WTC11 (cell line): ENCODE data around the gene SSU72. TPM values are rescaled to one million over a fixed set of nuclear protein-coding genes. Genes with fewer than 3 reads are reported as not detected.

Experiments
- ATAC-seq: fragments of 200-7000 bp; cut with Tn5 transposase; 2 replicates; pipeline ENCODE4 v1.10.0; 2021; ENCODE audit warnings: mild to moderate bottlenecking, moderate library complexity
- CTCF ChIA-PET: fragments of 300-600 bp; sonication (Branson Sonifier 250); formaldehyde crosslinking; loops from one replicate; lab custom pipeline; 2021; ENCODE audit warnings: antibody characterized with exemption; lab: Charles Lee
- POLR2A ChIA-PET: fragments of 350-600 bp; sonication (Branson Sonifier 250); formaldehyde crosslinking; loops from one replicate; lab custom pipeline; 2021; ENCODE audit warnings: antibody characterized with exemption; lab: Charles Lee
- DNase-seq: peaks from one replicate; pipeline ENCODE4 v3.0.0; 2021; ENCODE audit warnings: low spot score
- H3K27ac Mint-ChIP-seq: 2 replicates; pipeline ENCODE4 v1.8.0; 2021; ENCODE audit warnings: mixed read lengths
- H3K27me3 Mint-ChIP-seq: 2 replicates; pipeline ENCODE4 v1.8.0; 2021; ENCODE audit warnings: low read depth, mild to moderate bottlenecking, moderate library complexity, mixed read lengths
- H3K36me3 Mint-ChIP-seq: 2 replicates; pipeline ENCODE4 v1.8.0; 2021; ENCODE audit warnings: mixed read lengths
- H3K4me1 Mint-ChIP-seq: 2 replicates; pipeline ENCODE4 v1.8.0; 2022; ENCODE audit warnings: mixed read lengths
- H3K4me3 Mint-ChIP-seq: 2 replicates; pipeline ENCODE4 v1.8.0; 2021; ENCODE audit warnings: mild to moderate bottlenecking, moderate library complexity, mixed read lengths
- H3K9me3 Mint-ChIP-seq: 2 replicates; pipeline ENCODE4 v1.8.0; 2021; ENCODE audit warnings: mixed read lengths
- CBFB ChIP-seq: sonication (generic); formaldehyde crosslinking; IDR thresholded peaks from 2 replicates; pipeline ENCODE4 v1.8.1; 2022; ENCODE audit warnings: mild to moderate bottlenecking, low read depth, missing genetic modification reagents
- FOXK1 ChIP-seq: sonication (generic); formaldehyde crosslinking; IDR thresholded peaks from 2 replicates; pipeline ENCODE4 v1.8.0; 2022; ENCODE audit warnings: mild to moderate bottlenecking, moderate library complexity, missing genetic modification reagents
- JAZF1 ChIP-seq: fragments of 250-450 bp; sonication (Bioruptor Pico); IDR thresholded peaks from 2 replicates; pipeline ENCODE4 v1.9.0; 2021; ENCODE audit warnings: moderate library complexity, mild to moderate bottlenecking, inconsistent platforms
- JUN ChIP-seq: sonication (generic); formaldehyde crosslinking; IDR thresholded peaks from 2 replicates; pipeline ENCODE4 v1.8.0; 2023; ENCODE audit warnings: mild to moderate bottlenecking, missing genetic modification reagents
- NFE2L1 ChIP-seq: sonication (generic); formaldehyde crosslinking; IDR thresholded peaks from 2 replicates; pipeline ENCODE4 v1.8.1; 2023; ENCODE audit warnings: missing genetic modification reagents
- NR1H2 ChIP-seq: sonication (generic); formaldehyde crosslinking; IDR thresholded peaks from 2 replicates; pipeline ENCODE4 v1.9.0; 2021; ENCODE audit warnings: mild to moderate bottlenecking, moderate library complexity, missing genetic modification reagents
- OVOL2 ChIP-seq: fragments of 250-450 bp; sonication (Bioruptor Pico); IDR thresholded peaks from 2 replicates; pipeline ENCODE4 v1.9.0; 2021; ENCODE audit warnings: mild to moderate bottlenecking, borderline replicate concordance
- SMAD4 ChIP-seq: sonication (generic); formaldehyde crosslinking; IDR thresholded peaks from 2 replicates; pipeline ENCODE4 v1.8.0; 2022; ENCODE audit warnings: mild to moderate bottlenecking, missing genetic modification reagents
- TEAD1 ChIP-seq: sonication (generic); formaldehyde crosslinking; IDR thresholded peaks from 2 replicates; pipeline ENCODE4 v1.8.0; 2022; ENCODE audit warnings: mild to moderate bottlenecking, missing genetic modification reagents
- ZNF121 ChIP-seq: sonication (generic); formaldehyde crosslinking; IDR thresholded peaks from 2 replicates; pipeline ENCODE4 v1.8.0; 2023; ENCODE audit warnings: missing genetic modification reagents
- ZNF317 ChIP-seq: sonication (generic); formaldehyde crosslinking; IDR thresholded peaks from 2 replicates; pipeline ENCODE4 v1.8.1; 2023; ENCODE audit warnings: low read depth, mild to moderate bottlenecking, moderate library complexity, missing genetic modification reagents, borderline replicate concordance
- total RNA-seq: library from RNA; stranded (reverse); gene quantifications from 3 replicates; pipeline ENCODE4 v1.2.3, GENCODE V29; 2021
- TF ChIP-seq, protein P1 (sequence below): sonication (generic); formaldehyde crosslinking; IDR thresholded peaks from 2 replicates; pipeline ENCODE4 v1.8.1; 2023; ENCODE audit warnings: mild to moderate bottlenecking, missing genetic modification reagents, moderate library complexity
- TF ChIP-seq, protein P2 (sequence below): sonication (generic); formaldehyde crosslinking; IDR thresholded peaks from 2 replicates; pipeline ENCODE4 v1.8.0; 2022; ENCODE audit warnings: mild to moderate bottlenecking, missing genetic modification reagents
- TF ChIP-seq, protein P3 (sequence below): sonication (generic); formaldehyde crosslinking; IDR thresholded peaks from 2 replicates; pipeline ENCODE4 v1.8.1; 2022; ENCODE audit warnings: low read depth, missing genetic modification reagents, borderline replicate concordance
- TF ChIP-seq, protein P4 (sequence below): sonication (generic); formaldehyde crosslinking; IDR thresholded peaks from 2 replicates; pipeline ENCODE4 v1.8.1; 2022; ENCODE audit warnings: low read depth, mild to moderate bottlenecking, moderate library complexity, missing genetic modification reagents, borderline replicate concordance
- TF ChIP-seq, protein P5 (sequence below): sonication (generic); formaldehyde crosslinking; IDR thresholded peaks from 2 replicates; pipeline ENCODE4 v1.8.1; 2023; ENCODE audit warnings: mild to moderate bottlenecking, missing genetic modification reagents
- TF ChIP-seq, protein P6 (sequence below): fragments of 250-450 bp; sonication (Bioruptor Pico); conservative IDR thresholded peaks from 2 replicates; pipeline ENCODE4 v1.9.0; 2021; ENCODE audit warnings: mild to moderate bottlenecking
- TF ChIP-seq, protein P7 (sequence below): sonication (generic); formaldehyde crosslinking; IDR thresholded peaks from 2 replicates; pipeline ENCODE4 v1.8.0; 2022; ENCODE audit warnings: missing genetic modification reagents

The SSU72 gene
- total RNA-seq, 1 experiment from 2014 or later = 158 TPM

DNA sequence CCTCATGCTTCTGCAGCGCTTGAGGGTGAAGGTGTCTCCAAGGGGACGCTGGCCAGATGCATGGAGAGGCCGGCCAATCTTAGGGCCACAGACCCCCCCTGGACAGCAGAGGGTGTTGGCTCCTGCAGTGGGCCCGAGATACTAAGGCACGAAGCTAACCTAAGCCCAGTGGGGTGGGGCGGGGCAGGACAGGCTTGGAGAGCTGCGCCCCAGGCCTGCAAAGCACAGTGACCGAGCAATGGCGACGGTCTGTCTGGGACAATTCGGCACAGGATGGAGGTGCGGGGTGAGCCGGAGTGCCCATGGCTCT is 24.0 kb upstream of the SSU72 start:
- no peak for DNase-seq
- peak overlapping the region; percentile 72 for H3K4me3 Mint-ChIP-seq
- H3K9me3 Mint-ChIP-seq = no peaks in the 10 kb centered on the region
- peaks cover 25% of the 10 kb centered on the region for H3K27me3 Mint-ChIP-seq
- no peak for ATAC-seq
- ChIA-PET CTCF (interaction anchor here (0.6 to 3.3 kb wide), 5 partner anchors 12 to 63 kb away, joined by 3 to 13 read pairs (median 4); partner anchors contain the start of gene MIB2), POLR2A (interaction anchor here (0.6 kb wide), 1 partner anchor 30 kb away, joined by 5 read pairs; no protein-coding TSS in a partner anchor)
- H3K4me1 Mint-ChIP-seq = peaks cover 10% of the 10 kb centered on the region; the same call in 1 of the 2 replicates
- H3K36me3 Mint-ChIP-seq = no peaks in the 10 kb centered on the region
- TF ChIP-seq ZNF121 (CRISPR knock-in tag) (no peak), ZNF317 (CRISPR knock-in tag) (no peak), FOXK1 (no peak), NR1H2 (CRISPR knock-in tag) (no peak), NFE2L1 (CRISPR knock-in tag) (no peak), OVOL2 (CRISPR knock-in tag) (no peak), CBFB (CRISPR knock-in tag) (no peak)
- TF ChIP-seq, protein P1, sequence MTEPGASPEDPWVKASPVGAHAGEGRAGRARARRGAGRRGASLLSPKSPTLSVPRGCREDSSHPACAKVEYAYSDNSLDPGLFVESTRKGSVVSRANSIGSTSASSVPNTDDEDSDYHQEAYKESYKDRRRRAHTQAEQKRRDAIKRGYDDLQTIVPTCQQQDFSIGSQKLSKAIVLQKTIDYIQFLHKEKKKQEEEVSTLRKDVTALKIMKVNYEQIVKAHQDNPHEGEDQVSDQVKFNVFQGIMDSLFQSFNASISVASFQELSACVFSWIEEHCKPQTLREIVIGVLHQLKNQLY (CRISPR knock-in tag) = no peak
- TF ChIP-seq, protein P2, sequence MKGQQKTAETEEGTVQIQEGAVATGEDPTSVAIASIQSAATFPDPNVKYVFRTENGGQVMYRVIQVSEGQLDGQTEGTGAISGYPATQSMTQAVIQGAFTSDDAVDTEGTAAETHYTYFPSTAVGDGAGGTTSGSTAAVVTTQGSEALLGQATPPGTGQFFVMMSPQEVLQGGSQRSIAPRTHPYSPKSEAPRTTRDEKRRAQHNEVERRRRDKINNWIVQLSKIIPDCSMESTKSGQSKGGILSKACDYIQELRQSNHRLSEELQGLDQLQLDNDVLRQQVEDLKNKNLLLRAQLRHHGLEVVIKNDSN (CRISPR knock-in tag) = no peak
- TF ChIP-seq, protein P3, sequence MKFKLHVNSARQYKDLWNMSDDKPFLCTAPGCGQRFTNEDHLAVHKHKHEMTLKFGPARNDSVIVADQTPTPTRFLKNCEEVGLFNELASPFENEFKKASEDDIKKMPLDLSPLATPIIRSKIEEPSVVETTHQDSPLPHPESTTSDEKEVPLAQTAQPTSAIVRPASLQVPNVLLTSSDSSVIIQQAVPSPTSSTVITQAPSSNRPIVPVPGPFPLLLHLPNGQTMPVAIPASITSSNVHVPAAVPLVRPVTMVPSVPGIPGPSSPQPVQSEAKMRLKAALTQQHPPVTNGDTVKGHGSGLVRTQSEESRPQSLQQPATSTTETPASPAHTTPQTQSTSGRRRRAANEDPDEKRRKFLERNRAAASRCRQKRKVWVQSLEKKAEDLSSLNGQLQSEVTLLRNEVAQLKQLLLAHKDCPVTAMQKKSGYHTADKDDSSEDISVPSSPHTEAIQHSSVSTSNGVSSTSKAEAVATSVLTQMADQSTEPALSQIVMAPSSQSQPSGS (CRISPR knock-in tag) = no peak
- H3K27ac Mint-ChIP-seq = no peak overlapping the region

DNA sequence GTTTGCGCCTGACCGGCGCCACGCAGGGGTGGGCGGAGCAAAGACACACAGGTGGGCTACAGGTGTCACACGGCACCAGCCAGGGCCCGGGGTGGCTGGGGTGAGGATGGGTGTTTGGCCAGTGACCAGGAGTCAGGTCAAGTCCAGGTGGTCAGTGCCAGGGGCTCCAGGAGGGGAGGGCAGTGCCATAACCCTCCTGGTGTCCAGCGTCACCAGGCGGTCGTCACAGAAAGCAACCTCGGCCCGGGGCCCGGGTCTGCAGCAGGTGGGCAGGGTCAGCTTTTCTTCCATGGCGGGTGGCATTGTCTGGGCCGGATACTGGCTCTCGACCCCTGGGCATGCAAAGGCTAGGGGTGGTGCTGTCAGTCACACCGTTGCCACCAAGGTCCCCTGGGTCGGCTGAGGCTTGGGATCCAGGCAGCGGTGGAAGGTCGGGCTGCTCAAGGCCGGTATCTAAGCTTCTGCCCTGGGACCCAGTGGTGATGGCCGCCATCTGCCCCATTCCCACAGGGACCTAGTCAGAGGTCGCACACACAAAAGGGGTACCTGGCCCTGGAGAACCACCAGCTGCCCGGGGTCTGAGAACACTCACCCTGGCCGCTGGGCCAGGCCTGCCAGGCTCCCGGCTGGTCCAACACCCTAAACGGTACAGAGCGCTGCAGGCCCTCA is 23.5 kb upstream of the SSU72 start:
- Mint-ChIP-seq H3K27ac (no peak overlapping the region), H3K9me3 (no peaks in the 10 kb centered on the region), H3K36me3 (no peaks in the 10 kb centered on the region), H3K4me1 (peaks cover 10% of the 10 kb centered on the region; the same call in 1 of the 2 replicates), H3K4me3 (peak overlapping the region; percentile 72), H3K27me3 (peaks cover 25% of the 10 kb centered on the region)
- ChIA-PET CTCF (interaction anchor here (1.0 to 3.3 kb wide), 4 partner anchors 12 to 47 kb away, joined by 4 to 13 read pairs (median 4); partner anchors contain the start of gene MIB2), POLR2A (no interaction called here)
- DNase-seq = no peak
- no peak for TF ChIP-seq JUN (CRISPR knock-in tag)
- TF ChIP-seq, protein P4, sequence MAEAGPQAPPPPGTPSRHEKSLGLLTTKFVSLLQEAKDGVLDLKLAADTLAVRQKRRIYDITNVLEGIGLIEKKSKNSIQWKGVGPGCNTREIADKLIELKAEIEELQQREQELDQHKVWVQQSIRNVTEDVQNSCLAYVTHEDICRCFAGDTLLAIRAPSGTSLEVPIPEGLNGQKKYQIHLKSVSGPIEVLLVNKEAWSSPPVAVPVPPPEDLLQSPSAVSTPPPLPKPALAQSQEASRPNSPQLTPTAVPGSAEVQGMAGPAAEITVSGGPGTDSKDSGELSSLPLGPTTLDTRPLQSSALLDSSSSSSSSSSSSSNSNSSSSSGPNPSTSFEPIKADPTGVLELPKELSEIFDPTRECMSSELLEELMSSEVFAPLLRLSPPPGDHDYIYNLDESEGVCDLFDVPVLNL (CRISPR knock-in tag) = no peak
- TF ChIP-seq, protein P5, sequence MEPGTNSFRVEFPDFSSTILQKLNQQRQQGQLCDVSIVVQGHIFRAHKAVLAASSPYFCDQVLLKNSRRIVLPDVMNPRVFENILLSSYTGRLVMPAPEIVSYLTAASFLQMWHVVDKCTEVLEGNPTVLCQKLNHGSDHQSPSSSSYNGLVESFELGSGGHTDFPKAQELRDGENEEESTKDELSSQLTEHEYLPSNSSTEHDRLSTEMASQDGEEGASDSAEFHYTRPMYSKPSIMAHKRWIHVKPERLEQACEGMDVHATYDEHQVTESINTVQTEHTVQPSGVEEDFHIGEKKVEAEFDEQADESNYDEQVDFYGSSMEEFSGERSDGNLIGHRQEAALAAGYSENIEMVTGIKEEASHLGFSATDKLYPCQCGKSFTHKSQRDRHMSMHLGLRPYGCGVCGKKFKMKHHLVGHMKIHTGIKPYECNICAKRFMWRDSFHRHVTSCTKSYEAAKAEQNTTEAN (CRISPR knock-in tag) = no peak
- no peak for ATAC-seq

DNA sequence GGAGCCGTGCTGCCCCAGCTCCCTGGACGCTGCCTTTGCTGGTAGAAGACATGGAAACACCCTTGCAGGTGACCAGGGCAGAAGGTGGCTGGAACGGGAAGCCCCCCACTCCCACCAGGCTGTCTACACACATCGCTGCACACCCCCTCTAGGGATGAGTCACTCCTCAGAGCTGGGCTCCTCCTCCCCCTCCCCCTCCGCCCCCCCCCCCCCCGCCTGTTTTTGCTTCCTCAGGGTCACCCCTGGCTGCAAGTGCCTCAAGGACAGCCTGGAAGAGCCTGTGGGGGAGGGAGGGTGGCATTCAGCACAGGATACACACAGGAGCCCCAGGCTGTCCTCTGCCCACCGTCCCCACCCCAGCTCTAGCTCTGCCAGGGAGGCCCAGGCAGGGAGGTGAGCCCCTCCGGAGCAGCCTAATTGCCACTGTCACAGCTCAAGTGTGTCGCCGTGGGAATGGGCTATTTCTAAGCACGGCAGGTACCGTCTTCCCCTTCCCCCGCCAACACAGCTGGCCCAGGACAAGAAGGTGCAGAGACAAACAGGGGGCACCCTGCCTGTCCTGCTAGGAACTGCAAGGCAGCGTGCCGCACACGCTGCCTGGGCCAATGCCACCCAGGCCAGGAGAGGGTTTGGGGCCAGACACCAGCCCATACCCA is 22.7 kb upstream of the SSU72 start:
- peak; percentile 66 for ATAC-seq
- Mint-ChIP-seq H3K27me3 (peaks cover 25% of the 10 kb centered on the region), H3K9me3 (no peaks in the 10 kb centered on the region), H3K4me3 (peak overlapping the region; percentile 33), H3K27ac (no peak overlapping the region), H3K4me1 (peaks cover 10% of the 10 kb centered on the region; the same call in 1 of the 2 replicates), H3K36me3 (no peaks in the 10 kb centered on the region)
- ChIA-PET CTCF (interaction anchor here (0.6 to 3.3 kb wide), 6 partner anchors 11 to 46 kb away, joined by 3 to 13 read pairs (median 4); partner anchors contain the start of gene MIB2), POLR2A (interaction anchor here (0.7 kb wide), 1 partner anchor 26 kb away, joined by 3 read pairs; no protein-coding TSS in a partner anchor)
- DNase-seq = peak; percentile 57
- TF ChIP-seq TEAD1 = no peak
- no peak for TF ChIP-seq ZNF121 (CRISPR knock-in tag)
- TF ChIP-seq FOXK1 = no peak
- TF ChIP-seq, protein P6, sequence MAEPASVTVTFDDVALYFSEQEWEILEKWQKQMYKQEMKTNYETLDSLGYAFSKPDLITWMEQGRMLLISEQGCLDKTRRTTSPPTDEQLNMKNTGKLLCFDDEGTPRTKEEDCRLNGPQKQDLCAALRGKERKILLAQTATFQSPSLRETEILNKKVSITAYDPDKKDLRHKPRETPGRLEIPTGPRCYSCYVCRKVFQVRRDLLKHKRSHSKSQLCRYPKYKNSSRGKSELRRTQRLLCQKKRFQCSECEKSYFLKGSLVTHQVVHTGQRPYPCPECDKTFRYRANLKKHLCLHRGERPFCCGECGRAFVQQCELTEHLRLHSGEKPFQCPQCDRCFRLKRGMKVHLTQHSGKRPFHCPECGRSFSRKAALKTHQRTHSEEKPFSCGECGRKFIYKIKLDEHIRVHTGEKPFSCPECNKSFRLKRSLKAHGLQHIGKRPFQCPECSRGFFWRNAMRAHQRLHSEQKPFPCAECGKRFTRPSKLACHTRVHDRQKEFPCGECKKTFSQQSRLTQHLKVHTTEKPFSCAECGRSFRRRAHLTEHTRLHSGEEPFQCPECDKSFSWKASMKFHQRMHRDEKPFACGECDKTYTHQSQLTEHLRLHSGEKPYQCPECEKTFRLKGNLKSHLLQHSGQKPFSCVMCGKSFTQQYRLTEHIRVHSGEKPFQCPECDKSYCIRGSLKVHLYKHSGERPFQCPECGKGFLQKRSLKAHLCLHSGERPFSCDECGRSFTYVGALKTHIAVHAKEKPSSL (CRISPR knock-in tag) = no peak
- no peak for TF ChIP-seq JAZF1
- TF ChIP-seq, protein P7, sequence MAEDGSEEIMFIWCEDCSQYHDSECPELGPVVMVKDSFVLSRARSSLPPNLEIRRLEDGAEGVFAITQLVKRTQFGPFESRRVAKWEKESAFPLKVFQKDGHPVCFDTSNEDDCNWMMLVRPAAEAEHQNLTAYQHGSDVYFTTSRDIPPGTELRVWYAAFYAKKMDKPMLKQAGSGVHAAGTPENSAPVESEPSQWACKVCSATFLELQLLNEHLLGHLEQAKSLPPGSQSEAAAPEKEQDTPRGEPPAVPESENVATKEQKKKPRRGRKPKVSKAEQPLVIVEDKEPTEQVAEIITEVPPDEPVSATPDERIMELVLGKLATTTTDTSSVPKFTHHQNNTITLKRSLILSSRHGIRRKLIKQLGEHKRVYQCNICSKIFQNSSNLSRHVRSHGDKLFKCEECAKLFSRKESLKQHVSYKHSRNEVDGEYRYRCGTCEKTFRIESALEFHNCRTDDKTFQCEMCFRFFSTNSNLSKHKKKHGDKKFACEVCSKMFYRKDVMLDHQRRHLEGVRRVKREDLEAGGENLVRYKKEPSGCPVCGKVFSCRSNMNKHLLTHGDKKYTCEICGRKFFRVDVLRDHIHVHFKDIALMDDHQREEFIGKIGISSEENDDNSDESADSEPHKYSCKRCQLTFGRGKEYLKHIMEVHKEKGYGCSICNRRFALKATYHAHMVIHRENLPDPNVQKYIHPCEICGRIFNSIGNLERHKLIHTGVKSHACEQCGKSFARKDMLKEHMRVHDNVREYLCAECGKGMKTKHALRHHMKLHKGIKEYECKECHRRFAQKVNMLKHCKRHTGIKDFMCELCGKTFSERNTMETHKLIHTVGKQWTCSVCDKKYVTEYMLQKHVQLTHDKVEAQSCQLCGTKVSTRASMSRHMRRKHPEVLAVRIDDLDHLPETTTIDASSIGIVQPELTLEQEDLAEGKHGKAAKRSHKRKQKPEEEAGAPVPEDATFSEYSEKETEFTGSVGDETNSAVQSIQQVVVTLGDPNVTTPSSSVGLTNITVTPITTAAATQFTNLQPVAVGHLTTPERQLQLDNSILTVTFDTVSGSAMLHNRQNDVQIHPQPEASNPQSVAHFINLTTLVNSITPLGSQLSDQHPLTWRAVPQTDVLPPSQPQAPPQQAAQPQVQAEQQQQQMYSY = no peak
- no peak for TF ChIP-seq JUN (CRISPR knock-in tag)
- no peak for TF ChIP-seq SMAD4 (CRISPR knock-in tag)
